NK-92 (cell line): ENCODE data around the gene JAK3.
"Not testable (repeated sequence)": the region's sequence is repeated elsewhere in the genome, so short reads cannot be mapped to it uniquely, and the experiment has no call there.

Experiments
- DNase-seq: peaks from one replicate; lab custom pipeline; 2025; ENCODE audit not compliant: unreplicated experiment; lab: John Stamatoyannopoulos, UW

JAK3 gene

DNA sequence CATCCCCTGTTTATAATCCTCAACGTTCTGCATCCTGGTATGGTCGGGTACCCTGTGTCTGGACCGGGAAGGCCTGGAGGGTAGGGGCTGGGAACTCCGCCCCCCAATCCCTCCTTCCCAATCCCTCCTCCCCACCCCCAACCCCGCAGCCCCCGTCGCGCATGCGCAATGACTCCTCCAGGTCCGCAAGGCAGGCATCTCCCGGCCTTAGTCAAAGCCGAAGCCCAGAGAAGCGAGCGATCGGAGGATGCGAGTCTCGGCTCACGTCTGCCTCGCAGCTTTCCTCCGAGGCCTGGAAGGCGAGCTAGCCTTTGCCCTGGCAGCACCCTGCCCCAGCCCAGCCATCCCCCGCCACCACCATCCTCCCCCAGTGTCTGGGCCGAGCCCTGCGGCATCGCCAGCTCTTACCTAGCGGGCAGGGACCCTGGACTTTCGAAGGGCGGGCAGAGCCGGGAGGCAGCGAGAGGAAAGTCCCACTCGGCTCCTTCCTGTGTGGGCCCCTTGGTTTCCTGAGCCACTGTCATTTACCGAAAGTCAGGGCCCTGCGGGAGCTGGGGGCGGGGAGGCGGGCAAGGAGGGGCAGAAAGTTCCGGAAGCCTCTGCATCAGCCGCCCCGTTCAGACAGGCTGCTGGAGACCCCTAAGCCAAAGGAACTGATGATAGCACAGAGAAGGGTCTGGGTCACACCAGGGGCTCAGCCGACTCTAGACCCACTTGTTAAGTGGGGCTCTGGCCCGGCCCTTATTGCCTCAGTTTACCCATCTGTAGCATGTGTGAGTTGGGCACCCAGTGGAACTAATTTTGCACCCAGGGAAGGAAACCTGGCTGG, at the start of gene JAK3:
JAK3 (minus strand) TSS at position 445 of the 829 bp plus-strand sequence. CDS start 3,565 bp downstream, outside the sequence.
- DNase-seq = no peak

DNA sequence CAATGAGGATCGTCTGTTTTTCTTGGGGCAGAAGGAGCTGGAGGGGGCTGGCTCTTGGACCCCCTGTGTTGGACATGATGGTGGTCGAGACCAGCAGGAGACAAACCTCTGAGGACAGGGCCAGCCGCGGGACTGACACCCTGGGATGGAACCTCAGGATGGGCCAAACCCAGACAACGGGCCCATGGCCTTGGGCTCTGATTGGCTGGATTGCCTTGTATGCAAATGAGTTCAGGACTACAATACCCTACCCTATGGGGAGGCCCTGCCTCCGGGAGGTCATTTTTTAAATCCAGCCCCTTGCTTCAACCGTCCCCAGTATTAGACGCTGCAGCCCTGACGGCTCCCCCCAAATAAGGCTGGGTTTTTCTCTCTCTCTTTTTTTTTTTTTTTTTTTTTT, 46.0 kb upstream of the JAK3 start:
- DNase-seq = no peak

DNA sequence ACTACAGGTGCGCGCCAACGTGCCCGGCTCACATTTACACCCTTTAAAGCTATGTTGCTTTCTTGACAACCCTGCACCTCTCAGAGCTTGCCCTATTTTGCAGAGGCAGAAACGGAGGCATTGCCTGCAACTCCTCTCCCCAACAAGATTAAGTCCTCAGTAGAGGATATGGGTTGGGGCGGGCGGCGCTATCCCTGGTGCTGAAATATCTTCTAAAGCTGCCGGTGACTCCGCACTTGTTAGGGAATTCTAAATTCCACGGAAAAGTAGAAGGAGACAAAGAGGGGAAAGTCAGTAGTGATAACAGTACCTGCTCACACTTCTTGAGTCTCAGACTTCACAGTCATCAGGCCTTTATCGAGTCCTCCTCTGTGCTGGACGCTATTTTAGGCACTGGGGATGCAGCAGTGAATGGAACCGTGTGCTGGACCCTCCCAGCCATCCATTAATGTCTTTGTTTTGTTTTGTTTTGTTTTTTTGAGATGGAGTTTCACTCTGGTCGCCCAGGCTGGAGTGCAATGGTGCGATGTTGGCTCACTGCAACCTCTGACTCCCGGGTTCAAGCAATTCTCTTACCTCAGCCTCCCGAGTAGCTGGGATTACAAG, 41.9 kb upstream of the JAK3 start:
- DNase-seq = no peak

DNA sequence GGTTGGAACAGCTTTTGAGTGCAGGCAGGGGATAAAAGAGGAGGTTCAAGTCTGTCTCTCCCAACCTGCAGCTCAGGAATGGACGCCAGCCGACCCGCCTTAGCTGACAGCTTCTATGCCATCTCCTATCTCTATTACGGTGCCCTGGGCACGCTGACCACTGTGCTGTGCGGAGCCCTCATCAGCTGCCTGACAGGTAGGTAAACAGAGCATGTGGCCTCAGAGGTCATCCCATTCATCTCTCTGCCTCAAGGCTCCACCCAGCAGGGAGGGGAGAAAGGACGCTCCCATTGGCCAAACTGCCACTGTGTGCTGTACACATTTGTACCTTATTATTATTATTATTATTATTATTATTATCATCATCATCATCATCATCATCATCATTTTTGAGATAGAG, 40.5 kb upstream of the JAK3 start:
- DNase-seq = no peak

DNA sequence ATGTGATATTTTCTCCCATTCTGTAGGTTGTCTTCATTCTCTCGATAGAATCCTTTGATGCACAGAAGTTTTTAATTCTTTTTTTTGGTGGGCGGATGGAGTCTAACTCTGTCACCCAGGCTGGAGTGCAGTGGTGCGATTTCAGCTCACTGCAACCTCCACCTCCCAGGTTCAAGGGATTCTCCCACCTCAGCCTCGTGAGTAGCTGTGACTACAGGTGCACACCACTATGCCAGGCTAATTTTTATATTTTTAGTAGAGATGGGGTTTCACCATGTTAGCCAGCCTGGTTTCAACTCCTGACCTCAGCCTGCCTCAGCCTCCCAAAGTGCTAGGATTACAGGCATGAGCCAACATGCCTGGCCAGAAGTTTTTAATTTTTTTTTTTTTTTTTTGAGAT, 39.4 kb upstream of the JAK3 start:
- DNase-seq = not testable (repeated sequence)

DNA sequence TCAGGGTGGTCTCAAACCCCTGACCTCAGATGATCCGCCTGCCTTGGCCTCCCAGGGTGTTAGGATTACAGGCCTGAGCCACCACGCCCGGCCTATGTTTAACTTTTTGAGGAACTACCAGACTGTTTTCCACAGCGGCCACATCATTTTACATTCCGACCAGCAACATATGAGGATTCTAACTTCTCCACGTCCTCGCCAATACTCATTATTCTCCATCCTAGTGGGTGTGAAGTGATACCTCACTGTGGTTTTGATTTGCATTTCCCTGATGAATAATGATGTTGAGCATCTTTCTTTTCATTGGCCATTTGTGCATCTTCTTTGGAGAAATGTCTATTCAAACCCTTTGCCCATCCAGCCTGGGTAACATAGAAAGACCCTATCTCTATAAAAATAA, 38.7 kb upstream of the JAK3 start:
- no peak for DNase-seq

DNA sequence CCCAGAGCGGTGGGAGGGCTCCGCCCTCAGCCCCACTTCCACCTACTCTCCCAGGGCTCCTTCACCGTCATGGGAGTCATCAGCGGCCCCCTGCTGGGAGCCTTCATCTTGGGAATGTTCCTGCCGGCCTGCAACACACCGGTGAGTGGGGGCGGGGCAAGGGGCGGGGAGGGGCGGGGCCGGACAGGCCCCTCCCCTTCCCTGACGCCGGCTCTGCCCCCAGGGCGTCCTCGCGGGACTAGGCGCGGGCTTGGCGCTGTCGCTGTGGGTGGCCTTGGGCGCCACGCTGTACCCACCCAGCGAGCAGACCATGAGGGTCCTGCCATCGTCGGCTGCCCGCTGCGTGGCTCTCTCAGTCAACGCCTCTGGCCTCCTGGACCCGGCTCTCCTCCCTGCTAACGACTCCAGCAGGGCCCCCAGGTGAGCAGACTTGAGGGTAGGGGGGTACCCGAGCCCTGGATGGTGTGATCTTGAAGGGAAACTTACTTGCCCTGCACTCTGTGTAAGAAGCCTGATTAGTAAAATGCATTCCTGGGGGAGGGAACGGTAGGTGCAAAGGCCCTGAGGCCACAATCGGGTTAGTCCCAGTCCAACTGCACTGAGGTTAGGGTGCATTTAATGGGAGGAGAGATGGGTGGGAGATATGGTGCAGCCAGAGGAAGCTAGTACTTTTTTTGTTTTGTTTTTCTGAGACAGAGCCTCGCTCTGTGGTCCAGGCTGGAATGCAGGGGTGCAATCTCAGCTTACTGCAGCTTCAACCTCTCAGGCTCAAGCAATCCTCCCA, 36.0 kb upstream of the JAK3 start:
- no peak for DNase-seq

DNA sequence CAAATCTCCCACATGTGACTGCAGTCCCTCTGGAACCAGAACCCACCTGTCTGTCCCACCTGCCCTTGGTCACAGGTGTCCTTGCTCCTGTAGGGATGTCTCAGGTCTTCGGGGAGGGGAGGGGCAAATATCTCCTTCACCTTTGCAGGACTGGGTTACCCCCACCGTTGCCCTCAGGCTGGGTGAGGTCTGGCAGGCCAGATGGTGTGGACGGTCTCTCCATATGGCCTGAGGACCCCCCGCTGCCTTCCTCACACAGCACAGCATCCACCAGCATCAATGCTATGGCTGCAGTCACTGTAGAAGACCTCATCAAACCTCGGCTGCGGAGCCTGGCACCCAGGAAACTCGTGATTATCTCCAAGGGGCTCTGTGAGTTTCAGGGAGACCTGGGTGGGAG, 33.9 kb upstream of the JAK3 start:
- DNase-seq = no peak

DNA sequence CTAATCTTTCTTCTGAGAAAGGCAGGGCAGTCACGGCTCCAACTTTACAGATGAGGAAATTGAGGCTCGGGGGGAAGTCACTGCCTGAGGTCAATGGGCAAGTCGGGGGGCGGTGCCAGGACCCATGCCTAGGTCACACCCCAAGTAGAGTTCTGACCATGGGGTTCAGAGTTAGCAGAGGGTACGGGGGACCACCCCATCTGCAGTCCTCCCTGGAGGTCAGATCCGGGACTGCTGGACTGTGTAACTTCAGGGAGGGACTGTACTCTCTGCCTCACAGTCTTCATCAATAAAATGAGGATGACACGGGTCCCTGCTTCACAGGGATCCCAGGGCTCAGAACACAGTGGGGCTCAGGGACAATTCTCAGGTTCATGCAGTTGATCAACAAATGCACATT, 31.7 kb upstream of the JAK3 start:
- no peak for DNase-seq

DNA sequence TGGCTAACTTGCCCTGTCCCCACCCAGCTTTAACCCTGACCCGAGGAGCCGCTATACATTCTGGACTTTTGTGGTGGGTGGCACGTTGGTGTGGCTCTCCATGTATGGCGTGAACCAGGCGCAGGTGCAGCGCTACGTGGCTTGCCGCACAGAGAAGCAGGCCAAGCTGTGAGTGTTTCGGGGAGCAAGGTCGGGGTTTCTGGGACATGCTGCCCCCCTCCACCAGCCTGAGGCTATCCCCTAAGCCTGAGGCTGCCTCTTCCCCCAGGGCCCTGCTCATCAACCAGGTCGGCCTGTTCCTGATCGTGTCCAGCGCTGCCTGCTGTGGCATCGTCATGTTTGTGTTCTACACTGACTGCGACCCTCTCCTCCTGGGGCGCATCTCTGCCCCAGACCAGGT, 29.9 kb upstream of the JAK3 start:
- DNase-seq = no peak

DNA sequence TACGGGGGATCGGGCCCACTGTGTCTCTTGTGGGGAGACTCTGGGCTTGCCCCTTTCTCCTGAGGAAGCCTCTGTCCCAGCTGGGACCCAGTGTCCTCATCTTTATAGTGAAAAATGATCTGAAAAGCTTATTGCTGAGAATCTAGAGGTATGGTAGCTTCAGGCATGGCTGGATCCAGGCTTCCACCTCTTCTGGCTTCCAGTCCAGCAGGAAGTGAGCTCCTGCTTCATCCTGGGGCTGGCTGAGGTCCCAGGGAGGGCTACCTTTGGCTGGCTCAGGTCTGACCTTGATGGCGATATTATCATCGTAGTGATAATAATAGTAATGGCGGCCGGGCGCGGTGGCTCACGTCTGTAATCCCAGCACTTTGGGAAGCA, 27.0 kb upstream of the JAK3 start:
- DNase-seq = no peak

DNA sequence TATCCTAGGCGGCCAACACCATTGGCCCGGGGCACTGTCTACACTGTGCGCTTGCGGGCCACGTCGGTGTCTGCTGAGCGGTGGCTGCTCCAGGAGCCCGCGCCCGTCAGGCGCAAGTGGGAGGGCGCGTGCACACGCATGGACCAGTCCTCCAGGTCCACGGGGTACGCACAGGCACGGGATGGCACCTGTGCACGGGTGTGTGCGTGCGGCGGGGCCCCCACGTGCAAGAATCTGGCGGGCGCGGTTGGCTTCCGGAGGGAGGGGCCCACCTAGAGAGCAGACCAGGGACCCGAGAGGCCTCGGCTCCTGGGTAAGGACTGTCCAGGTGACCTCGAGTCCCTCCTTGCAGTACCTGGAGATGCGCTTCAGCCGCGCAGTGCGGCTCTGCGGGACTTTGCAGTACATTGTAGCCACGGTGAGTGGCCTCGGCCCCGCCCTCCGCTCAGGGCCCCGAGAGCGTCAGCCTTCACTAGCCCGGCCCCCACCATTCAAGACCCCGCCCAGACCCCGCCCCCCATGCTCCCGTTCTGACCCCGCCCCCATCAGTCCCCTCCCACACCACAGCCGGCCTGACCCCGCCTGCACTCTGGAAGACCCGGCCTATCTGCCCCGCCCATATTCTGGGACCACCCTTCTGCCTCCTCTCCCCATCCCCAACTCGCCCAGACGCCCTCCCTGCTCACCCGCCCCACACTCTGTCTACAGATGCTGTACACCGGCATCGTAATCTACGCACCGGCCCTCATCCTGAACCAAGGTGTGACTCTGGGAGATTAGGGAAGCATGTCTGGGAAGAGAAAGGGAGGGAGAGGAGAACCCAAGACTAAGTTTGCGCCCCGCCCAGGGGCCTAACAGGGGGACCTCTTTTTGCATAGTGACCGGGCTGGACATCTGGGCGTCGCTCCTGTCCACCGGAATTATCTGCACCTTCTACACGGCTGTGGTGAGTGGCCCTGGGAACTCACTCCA, 26.3 kb upstream of the JAK3 start:
- DNase-seq = no peak

DNA sequence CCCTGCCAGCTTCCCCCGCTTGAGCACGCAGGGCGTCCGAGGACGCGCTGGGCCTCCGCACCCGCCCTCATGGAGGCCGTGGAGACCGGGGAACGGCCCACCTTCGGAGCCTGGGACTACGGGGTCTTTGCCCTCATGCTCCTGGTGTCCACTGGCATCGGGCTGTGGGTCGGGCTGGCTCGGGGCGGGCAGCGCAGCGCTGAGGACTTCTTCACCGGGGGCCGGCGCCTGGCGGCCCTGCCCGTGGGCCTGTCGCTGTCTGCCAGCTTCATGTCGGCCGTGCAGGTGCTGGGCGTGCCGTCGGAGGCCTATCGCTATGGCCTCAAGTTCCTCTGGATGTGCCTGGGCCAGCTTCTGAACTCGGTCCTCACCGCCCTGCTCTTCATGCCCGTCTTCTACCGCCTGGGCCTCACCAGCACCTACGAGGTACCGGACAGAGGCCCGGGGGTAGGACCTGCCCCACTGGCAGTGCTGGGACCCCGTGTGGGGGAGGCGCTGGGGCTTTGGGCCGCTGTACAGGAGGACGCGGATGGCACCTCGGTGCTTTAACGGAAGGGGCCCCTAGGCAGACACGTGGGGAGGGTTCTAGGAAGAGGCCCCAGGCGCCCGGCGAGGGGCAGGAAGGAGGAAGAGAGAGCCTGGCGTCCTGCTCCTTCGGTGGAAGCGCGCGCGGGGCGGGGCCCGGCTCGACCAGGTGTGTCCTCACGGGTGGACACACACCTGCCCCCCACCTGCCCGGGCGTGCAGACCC, 24.6 kb upstream of the JAK3 start:
- no peak for DNase-seq

DNA sequence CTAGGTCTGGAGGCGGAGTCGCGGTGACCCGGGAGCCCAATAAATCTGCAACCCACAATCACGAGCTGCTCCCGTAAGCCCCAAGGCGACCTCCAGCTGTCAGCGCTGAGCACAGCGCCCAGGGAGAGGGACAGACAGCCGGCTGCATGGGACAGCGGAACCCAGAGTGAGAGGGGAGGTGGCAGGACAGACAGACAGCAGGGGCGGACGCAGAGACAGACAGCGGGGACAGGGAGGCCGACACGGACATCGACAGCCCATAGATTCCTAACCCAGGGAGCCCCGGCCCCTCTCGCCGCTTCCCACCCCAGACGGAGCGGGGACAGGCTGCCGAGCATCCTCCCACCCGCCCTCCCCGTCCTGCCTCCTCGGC, 24.1 kb upstream of the JAK3 start, which contains the start of gene SLC5A5:
SLC5A5 (plus strand) TSS at position 68 of the 373 bp plus-strand sequence. CDS start 375 bp downstream, outside the sequence.
- DNase-seq = no peak

DNA sequence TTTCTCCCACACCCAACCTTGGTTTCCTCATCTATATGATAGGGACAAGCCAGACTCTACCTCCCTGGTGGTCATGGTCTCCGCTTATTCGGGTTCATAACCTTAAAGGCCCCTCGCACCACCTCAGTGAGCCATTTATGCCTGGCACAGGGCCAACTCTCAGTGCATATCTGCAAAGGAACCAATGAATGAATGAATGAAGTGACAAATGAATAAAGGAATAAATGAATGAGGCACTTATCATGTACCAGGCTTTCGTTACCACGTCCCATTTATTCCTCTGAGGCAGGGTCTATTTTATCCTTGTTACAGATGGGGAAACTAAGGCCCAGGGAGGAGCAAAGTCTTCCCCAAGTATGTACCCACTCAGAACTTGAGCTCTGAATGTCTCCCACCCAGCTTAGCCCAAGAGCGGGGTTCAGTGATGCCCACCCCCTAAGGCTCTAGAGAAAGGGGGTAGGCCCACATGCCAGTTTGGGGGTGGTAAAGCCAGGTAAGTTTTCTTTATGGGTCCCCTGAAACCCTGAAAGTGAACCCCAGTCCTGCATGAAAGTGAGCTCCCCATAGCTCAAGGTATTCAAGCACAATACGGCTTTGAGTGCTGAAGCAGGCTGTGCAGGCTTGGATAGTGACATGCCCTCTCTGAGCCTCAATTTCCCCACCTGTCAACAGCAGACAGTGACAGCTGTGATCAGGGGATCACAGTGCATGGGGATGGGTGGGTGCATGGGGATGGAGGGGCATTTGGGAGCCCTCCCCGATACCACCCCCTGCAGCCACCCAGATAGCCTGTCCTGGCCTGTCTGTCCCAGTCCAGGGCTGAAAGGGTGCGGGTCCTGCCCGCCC, 23.5 kb upstream of the JAK3 start:
- DNase-seq = no peak

DNA sequence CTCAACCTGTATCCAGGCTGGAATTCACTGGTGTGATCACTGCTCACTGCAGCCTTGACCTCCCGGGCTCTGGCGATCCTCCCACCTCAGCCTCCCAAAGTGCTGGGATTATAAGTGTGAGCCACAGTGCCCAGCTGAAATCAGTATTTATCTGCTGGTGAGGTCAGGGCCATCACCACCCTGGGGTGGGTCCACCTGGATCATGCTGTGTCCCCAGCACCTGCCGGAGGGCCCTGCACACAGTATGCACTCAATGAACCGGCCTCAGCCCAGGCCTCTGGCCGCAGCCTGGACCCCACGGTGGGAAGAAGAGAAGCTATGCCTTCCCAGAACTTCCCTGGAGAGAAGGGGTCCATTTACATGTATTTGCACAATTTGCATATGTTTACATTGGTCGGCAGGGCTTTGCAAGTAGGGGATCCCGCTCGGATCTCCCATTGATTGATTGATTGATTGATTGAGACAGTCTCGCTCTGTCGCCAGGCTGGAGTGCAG, 21.4 kb upstream of the JAK3 start:
- no peak for DNase-seq

DNA sequence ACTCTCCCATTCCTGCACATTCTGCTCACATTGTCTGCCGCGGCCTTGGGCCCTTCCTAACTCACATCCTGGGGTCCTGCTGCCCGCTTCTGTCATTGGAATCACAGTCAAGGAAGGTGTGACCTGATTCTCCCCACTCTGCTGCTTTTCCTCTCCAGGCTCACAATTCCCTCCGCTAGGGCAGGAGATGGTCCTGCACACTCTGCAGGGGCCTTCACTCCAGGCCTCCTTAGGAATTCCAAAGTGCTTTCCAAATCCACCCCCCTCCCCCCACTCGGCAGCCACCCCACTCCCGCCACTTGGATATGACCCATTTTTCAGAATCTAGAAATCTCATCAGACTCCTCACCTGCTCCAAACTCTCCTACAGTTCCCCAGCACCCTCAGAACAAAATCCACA, 20.9 kb upstream of the JAK3 start:
- DNase-seq = no peak

DNA sequence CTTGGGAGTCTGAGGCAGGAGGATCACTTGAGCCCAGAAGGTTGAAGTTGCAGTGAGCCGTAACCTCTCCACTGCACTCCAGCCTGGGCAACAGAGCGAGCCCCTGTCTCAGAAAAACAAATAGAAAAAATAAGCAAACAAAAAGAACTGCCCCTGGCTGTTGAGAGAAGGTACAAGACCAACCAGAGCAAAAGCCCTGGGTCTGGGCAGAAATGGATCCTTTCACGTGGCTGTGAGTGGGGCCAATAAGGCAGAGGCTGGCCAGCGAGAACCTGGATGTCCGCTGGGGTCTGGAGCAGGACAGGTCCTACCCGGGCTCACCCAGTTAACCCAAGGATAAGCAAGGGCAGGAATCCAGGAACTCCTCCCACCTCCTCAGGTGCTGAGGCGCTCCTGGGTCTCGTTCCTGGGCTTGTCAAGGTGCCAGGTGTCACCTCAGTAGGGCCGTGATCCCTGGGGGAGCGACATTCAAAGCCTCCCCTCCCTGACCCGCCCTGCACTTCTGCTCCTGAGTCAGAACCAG, 19.2 kb upstream of the JAK3 start:
- no peak for DNase-seq
